ENCODE measurements around the gene SLC29A4.
"Not testable (repeated sequence)": the region's sequence is repeated elsewhere in the genome, so short reads cannot be mapped to it uniquely, and the experiment has no call there.

The SLC29A4 gene

DNA sequence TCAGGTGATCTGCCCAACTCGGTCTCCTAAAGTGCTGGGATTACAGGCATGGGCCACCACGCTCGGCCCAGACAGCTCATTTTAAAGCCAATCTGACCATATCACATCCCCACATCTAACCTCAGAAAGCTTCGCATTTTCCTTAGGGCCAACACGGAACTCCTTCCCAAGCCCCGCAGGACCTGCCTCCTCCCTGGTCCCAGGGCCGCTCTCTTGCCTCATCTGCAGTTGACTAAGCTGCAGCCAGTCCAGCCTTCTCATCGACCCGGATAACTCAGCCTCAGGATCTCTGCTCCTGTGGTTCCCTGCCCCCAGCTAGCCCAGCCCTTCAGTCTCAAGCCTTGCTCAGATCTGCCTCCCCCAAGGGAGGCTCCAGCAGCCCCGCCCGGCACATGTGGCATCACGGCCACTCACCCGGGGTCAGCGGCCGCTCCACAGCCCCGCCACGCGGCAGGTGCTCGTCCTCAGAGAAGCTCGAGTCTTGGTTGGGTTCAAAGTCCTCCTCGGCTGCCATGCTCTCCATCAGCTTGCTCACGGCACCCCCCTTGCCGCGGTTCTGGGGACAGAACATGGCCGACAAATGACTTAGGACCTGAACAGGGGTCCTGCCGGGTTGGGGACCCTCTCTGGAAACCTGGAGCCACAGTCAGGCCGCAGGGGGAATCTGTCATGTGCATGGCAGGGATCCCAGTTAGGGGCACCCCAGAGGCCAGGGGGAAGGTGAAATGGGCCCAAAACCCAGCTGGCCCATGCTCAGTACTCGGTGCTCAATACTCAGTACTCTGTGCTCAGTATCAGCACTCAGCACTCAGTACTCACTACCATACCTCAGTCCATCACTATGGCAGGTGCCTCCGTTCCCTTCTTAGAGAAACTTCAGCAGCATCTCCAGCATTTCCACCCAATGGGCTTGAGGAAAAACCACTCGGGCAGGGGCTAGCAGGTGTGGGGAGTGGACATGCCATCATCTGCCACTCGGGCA is 41.3 kb downstream of the SLC29A4 start:
- not testable (repeated sequence) for DNase-seq (ENCODE audit: low read depth in 2 of 2)

- DNase-seq (ENCODE audit: low read depth in 2 of 2), result no peak
These were observed 42.2 kb downstream of the SLC29A4 start for GRCh38 chr7:5324961-5325360.

GRCh38 chr7:5330288-5330687 is 47.5 kb downstream of the SLC29A4 start:
- no peak for DNase-seq (ENCODE audit: low read depth in 2 of 2)

- no peak for DNase-seq (ENCODE audit: low read depth in 2 of 2)
These were observed 49.8 kb downstream of the SLC29A4 start for GRCh38 chr7:5332579-5332978.

DNA sequence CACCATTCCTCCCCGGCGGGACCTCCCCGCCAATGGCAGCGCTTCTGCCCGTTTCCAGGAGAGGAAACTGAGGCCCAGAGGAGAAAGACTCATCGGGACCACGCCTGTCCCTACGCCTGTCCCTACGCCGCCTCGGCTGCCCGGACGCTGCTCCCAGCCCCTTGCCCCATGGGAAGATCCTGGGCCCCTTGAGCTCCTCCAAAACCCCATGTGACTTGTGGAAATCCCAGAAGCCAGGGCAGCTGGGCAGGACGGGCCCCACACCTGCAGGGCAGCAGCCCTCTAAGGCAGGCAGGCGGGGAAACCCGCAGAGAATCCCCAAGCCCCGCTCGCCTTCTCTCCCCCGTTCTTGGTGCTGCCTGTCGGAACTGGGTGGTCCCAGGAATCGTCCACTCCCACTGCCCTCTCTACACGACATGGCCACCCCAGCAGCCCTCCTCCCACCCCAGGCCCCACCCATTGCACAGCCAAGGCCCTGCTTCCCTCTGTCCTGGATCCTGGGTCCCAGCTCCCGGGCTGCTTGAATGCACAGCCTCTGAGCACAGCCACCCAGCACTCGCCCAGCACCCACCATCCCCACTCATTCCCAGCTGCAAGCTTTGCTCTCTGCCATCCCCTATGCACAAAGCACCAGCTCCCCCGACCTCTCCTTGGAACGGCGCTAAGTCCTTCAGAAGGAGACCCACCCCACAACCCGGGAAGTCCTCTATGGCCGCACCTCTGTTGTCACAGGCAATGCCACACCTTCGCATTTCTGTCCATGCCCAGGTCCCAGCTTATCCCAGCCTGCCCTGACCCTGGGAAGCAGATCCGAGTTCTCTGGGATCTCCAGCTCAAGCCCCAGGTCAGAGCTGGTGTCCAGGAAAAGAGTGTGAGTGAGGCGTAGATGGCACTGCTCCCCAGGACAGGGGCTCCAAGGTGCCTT is 50.6 kb downstream of the SLC29A4 start:
- DNase-seq (ENCODE audit: low read depth in 2 of 2), result no peak

GRCh38 chr7:5334671-5335070 is 51.9 kb downstream of the SLC29A4 start:
- DNase-seq (ENCODE audit: low read depth in 2 of 2), result no peak

- no peak for DNase-seq (ENCODE audit: low read depth in 2 of 2)
These were observed 54.3 kb downstream of the SLC29A4 start for GRCh38 chr7:5337047-5337446.

DNA sequence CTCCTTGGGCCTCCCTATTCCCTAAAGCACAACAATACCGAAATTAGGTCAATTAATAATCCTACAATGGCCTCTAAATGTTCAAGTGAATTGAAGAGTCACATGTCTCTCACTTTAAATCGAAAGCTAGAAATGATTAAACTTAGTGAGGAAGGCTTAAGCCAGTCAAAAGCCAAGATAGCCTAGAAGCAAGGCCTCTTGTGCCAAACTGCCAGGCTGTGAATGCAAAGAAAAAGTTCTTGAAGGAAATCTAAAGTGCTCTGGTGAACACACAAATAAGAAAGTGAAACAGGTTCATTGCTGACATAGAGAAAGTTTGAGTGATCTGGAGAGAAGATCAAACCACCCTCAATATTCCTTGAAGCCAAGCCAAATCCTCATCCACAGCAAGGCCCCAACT is 57.2 kb downstream of the SLC29A4 start:
- DNase-seq (ENCODE audit: low read depth in 2 of 2), result no peak

DNA sequence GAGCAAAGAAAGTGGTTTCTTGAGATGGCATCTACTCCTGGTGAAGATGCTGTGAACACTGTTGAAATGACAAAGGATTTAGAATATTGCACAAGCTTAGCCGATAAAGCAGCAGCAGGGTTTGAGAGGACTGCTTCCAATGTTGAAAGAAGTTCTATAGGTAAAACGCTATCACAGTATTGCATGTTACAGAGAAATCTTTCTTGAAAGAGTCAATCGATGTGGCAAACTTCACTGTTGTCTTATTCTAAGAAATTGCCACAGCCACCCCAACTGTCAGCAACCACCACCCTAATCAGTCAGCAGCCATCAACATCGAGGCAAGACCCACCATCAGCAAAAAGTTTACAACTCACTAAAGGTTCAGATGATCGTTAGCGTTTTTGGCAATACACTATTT is 59.9 kb downstream of the SLC29A4 start:
- DNase-seq (ENCODE audit: low read depth in 2 of 2), result no peak

GRCh38 chr7:5343884-5344283 is 61.1 kb downstream of the SLC29A4 start:
- no peak for DNase-seq (ENCODE audit: low read depth in 2 of 2)

DNA sequence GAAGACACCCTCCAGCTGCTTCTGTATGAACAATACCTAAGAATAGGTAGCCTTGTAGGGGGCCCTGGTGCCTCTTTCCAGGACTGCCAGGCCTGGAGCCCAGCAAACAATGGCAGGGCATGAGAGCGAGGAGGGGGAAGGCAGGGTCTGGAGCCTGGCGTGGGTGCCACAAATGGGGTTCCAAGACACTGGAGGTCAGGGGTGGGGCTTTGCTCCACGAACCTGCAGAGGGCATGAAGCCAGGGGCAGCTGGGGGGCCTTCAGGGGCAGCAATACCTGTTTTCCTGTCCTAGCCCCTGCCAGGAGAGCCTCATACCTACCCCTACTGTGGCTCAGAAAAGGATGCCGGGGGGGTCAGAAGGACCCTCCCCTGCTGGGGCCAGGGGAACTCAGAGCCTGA is 61.6 kb downstream of the SLC29A4 start:
- no peak for DNase-seq (ENCODE audit: low read depth in 2 of 2)

DNA sequence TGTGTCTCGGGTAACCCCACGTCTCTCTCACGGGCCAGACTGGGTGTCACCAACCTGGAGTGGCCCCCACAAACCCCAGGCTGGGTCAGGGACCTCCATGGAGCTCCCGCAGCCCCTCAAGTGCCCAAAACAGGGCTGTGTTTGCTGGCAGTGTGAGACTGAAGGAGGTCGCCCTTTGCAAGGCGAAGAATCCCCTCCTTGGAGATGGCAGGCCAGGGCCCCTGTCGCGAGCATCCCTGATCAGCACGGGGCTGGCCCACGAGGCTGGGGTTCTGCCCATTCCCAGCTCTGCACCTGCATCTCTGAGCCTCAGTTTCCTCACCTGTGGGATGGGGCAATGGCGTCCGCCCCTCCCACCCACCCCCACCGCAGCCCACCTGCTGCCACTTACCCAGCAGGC is 62.4 kb downstream of the SLC29A4 start:
- no peak for DNase-seq (ENCODE audit: low read depth in 2 of 2)

- DNase-seq (ENCODE audit: low read depth in 2 of 2), result no peak
These were observed 62.9 kb downstream of the SLC29A4 start for GRCh38 chr7:5345671-5346070.

DNA sequence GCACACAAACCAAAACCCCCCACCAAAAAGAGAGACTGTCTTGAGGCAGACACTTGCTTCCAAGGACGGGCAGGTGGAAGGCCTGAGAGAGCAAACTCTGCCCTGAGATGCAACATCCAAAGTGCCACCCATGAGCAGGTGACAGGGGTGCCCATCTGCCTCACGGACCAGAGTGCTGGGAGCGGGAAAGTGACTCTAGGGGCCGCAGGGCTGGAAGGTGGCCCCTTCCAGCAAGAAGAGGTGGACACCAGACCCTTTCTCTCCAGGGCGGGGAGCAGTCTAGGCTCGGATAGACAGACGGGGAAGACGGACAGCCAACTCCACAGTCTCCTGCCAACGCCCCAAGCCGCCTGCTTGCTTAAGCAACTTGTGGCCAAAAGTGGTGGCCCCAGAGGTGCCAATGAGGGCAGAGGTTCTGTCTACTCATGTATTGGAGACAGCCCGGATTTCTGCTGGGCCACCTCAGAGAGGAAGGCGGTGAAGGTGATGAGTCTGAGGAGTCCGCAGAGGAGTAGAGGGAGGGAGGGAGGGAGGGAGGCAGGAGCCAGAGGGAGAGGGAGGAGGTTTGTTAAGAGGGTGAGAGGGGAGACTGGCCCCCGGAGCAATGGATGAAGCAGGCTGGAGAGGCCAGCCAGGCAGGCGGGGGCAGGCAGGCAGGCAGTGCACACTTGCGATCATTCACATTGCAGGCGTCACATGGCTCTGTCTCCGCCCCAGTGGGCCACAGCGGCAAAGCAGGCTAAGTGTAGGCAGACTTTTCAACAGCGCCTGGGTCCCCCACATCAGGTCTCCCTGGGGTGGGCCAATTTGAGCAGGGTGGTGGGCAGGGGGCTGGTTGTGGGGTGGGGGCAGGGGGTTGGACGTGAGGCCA is 65.6 kb downstream of the SLC29A4 start:
- DNase-seq (ENCODE audit: low read depth in 2 of 2), result no peak

DNA sequence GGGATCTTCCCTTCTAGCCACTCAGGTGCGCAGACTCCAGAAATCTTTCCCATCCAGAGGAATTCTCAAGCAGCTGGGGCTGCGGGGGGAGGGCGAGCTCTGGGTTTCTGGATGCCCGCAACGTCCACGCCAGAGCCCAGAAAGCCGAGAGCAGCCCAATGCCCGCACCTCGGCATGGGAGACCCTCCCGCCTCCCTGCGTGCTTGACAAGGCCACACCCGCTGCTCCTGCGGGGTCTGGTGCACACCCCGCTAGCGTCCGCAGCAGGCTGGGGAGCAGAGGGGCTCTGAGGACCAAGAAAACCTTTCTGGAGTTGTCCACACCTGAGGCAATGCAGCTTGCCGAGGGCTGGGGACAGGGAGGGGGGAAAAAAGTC is 66.2 kb downstream of the SLC29A4 start:
- no peak for DNase-seq (ENCODE audit: low read depth in 2 of 2)

GRCh38 chr7:5349437-5350173 is 66.9 kb downstream of the SLC29A4 start:
- DNase-seq (ENCODE audit: low read depth in 2 of 2), result no peak

GRCh38 chr7:5350174-5350463 is 67.4 kb downstream of the SLC29A4 start:
- DNase-seq (ENCODE audit: low read depth in 2 of 2), result no peak

GRCh38 chr7:5350600-5351385 is 68.0 kb downstream of the SLC29A4 start:
- DNase-seq (ENCODE audit: low read depth in 2 of 2), result no peak

- DNase-seq (ENCODE audit: low read depth in 2 of 2), result no peak
These were observed 68.9 kb downstream of the SLC29A4 start for GRCh38 chr7:5351507-5352265.
